A549 (cell line): Measurements from ENCODE around the gene TTC24. TPM values are rescaled to one million over a fixed set of nuclear protein-coding genes. Genes with fewer than 3 reads are reported as not detected.

Experiments used
- ATAC-seq, 2 experiments: fragments of 200-7000 bp in 1 of 2; fragments of >200 bp in 1 of 2; cut with Nextera tagmentation in 1 of 2; cut with Tn5 transposase in 1 of 2; 3 replicates each; pipeline versions ENCODE4 v1.8.0 to v1.9.1; 2018 to 2020; ENCODE audit warnings: mild to moderate bottlenecking in 1 of 2, moderate library complexity in 1 of 2
- CTCF ChIA-PET: fragments of 300-600 bp; sonication (Branson Sonifier 250); formaldehyde crosslinking; extraction: SDS; loops from one replicate; lab custom pipeline; 2021; ENCODE audit warnings: antibody characterized with exemption, inconsistent platforms; lab: Yijun Ruan, JAX
- POLR2A ChIA-PET: fragments of 350-600 bp; formaldehyde crosslinking; extraction: SDS; loops from one replicate; lab custom pipeline; 2021; ENCODE audit warnings: antibody characterized with exemption, inconsistent platforms; lab: Yijun Ruan, JAX
- DNase-seq, 2 experiments: peaks; one replicate each; pipeline versions ENCODE4 v3.0.0 to v3.0.0-alpha.2; 2011 to 2016; ENCODE audit warnings: low read depth in 1 of 2, low spot score in 1 of 2
- FAIRE-seq: peaks from 2 replicates; lab custom pipeline; 2011; peaks lifted over from hg19 to GRCh38; lab: Jason Lieb, UNC
- H3K27ac ChIP-seq, 2 experiments: fragments of >200 bp; sonication (Bioruptor Twin); formaldehyde crosslinking; 3 replicates each; pipeline ENCODE4 v1.5.1; 2016 to 2017
- H3K4me1 ChIP-seq: fragments of >200 bp; sonication (Bioruptor Twin); formaldehyde crosslinking; 3 replicates; pipeline ENCODE4 v1.6.1; 2016
- H3K4me2 ChIP-seq: fragments of >200 bp; sonication (Bioruptor Twin); formaldehyde crosslinking; 3 replicates; pipeline ENCODE4 v1.6.1; 2016
- H3K4me3 ChIP-seq: fragments of >200 bp; sonication (Bioruptor Twin); formaldehyde crosslinking; 3 replicates; pipeline ENCODE4 v1.5.1; 2016
- H3K9me3 ChIP-seq: fragments of >200 bp; sonication (Bioruptor Twin); formaldehyde crosslinking; 3 replicates; pipeline ENCODE4 v1.6.1; 2016
- ATOH8 ChIP-seq: fragments of 250-450 bp; sonication (Bioruptor Pico); IDR thresholded peaks from 2 replicates; pipeline ENCODE4 v1.5.0; 2020; ENCODE audit warnings: low read depth, mild to moderate bottlenecking, moderate library complexity
- CBX2 ChIP-seq: fragments of 200-600 bp; sonication (generic); IDR thresholded peaks from 2 replicates; pipeline ENCODE4 v1.6.1; 2016; ENCODE audit warnings: low read depth, mild to moderate bottlenecking, borderline replicate concordance
- CEBPB ChIP-seq, 2 experiments: fragments of >200 bp in 1 of 2; sonication (Bioruptor Twin) in 1 of 2; formaldehyde crosslinking in 1 of 2; IDR thresholded peaks; 2 replicates each; pipeline ENCODE4 v1.6.1; 2012 to 2016
- CHD4 ChIP-seq: fragments of 200-600 bp; sonication (generic); IDR thresholded peaks from 2 replicates; pipeline ENCODE4 v1.6.1; 2016; ENCODE audit warnings: antibody characterized with exemption, mild to moderate bottlenecking, borderline replicate concordance
- E2F6 ChIP-seq: IDR thresholded peaks from 2 replicates; pipeline ENCODE4 v1.6.1; 2012; ENCODE audit warnings: low read depth, borderline replicate concordance
- EHMT2 ChIP-seq: fragments of 200-600 bp; sonication (generic); IDR thresholded peaks from 2 replicates; pipeline ENCODE4 v1.6.1; 2016; ENCODE audit warnings: antibody characterized with exemption, low read depth, mild to moderate bottlenecking, moderate library complexity
- ESRRA ChIP-seq: fragments of 150-350 bp; IDR thresholded peaks from 2 replicates; pipeline ENCODE4 v1.6.1; 2014; ENCODE audit warnings: mild to moderate bottlenecking, low read length, borderline replicate concordance
- FOSB ChIP-seq: fragments of 250-450 bp; sonication (Bioruptor Pico); IDR thresholded peaks from 2 replicates; pipeline ENCODE4 v1.5.0; 2020; ENCODE audit warnings: mild to moderate bottlenecking, moderate library complexity
- HMGXB4 ChIP-seq: fragments of 250-450 bp; sonication (Bioruptor Pico); IDR thresholded peaks from 2 replicates; pipeline ENCODE4 v1.5.0; 2021; ENCODE audit warnings: mild to moderate bottlenecking, moderate library complexity, borderline replicate concordance
- JUNB ChIP-seq: fragments of >200 bp; sonication (Bioruptor Twin); formaldehyde crosslinking; IDR thresholded peaks from 2 replicates; pipeline ENCODE4 v1.6.1; 2016
- KDM1A ChIP-seq: fragments of 200-600 bp; sonication (generic); IDR thresholded peaks from 2 replicates; pipeline ENCODE4 v1.6.1; 2016; ENCODE audit warnings: low read depth, mild to moderate bottlenecking
- MAZ ChIP-seq: fragments of 150-350 bp; IDR thresholded peaks from 2 replicates; pipeline ENCODE4 v1.6.1; 2014; ENCODE audit warnings: antibody characterized with exemption, low read depth, low read length, borderline replicate concordance
- NFE2L2 ChIP-seq: fragments of 150-350 bp; conservative IDR thresholded peaks from 2 replicates; pipeline ENCODE4 v1.6.1; 2014; ENCODE audit warnings: low read length
- PBX3 ChIP-seq: IDR thresholded peaks from 2 replicates; pipeline ENCODE4 v1.6.1; 2012
- PHF8 ChIP-seq: fragments of 200-600 bp; sonication (generic); IDR thresholded peaks from 2 replicates; pipeline ENCODE4 v1.6.1; 2016; ENCODE audit warnings: low read depth, mild to moderate bottlenecking, antibody characterized with exemption, moderate library complexity, borderline replicate concordance
- USF2 ChIP-seq: fragments of 450-650 bp; IDR thresholded peaks from 2 replicates; pipeline ENCODE4 v1.6.1; 2014; ENCODE audit warnings: antibody characterized with exemption
- ZC3H11A ChIP-seq: fragments of 450-650 bp; IDR thresholded peaks from 2 replicates; pipeline ENCODE4 v1.6.1; 2014; ENCODE audit warnings: antibody characterized with exemption, mild to moderate bottlenecking
- ZFP36 ChIP-seq: fragments of 450-650 bp; IDR thresholded peaks from 2 replicates; pipeline ENCODE4 v1.6.1; 2014; ENCODE audit warnings: borderline replicate concordance; ENCODE audit not compliant: partially characterized antibody
- WGBS: methylation state at CpG from one replicate; pipeline ENCODE4 v1.1.6; 2017; ENCODE audit errors: missing lambda C conversion rate; 5-methylcytosine and 5-hydroxymethylcytosine counted together
- polyA plus RNA-seq, 4 experiments: library from polyadenylated mRNA; depleted of rRNA in 3 of 4; stranded (reverse); fragments of >200 nt; fragmentation: RNase III in 1 of 4; extraction: RNeasy Plus Mini Kit Qiagen cat#74134 plus additional on column Dnase treatment in 1 of 4; gene quantifications; 2 replicates in 3 of 4; 3 replicates in 1 of 4; pipeline ENCODE4 v1.2.3, GENCODE V29; 2011 to 2017
- TF ChIP-seq, protein P1 (sequence below): fragments of >200 bp; sonication (Bioruptor Twin); formaldehyde crosslinking; IDR thresholded peaks from 2 replicates; pipeline ENCODE4 v1.6.1; 2016
- TF ChIP-seq, protein P2 (sequence below): fragments of 150-350 bp; IDR thresholded peaks from 2 replicates; pipeline ENCODE4 v1.6.1; 2014; ENCODE audit warnings: low read depth, mild to moderate bottlenecking, low read length

The TTC24 gene
- polyA plus RNA-seq, 2 of the 4 experiments (the other 2 are of a cell fraction) = not detected

GRCh38 chr1:156590326-156591180 is 11.0 kb downstream of the TTC24 start:
- CTCF ChIA-PET = interaction anchor here (0.6 to 12.5 kb wide), 12 partner anchors 9 to 205 kb away, joined by 3 to 135 read pairs (median 5); partner anchors contain the start of genes NES and TTC24
- peak overlapping the region; percentile 87 for H3K4me2 ChIP-seq
- TF ChIP-seq ESRRA (no peak), ZC3H11A (no peak), MAZ (no peak), CEBPB (IDR thresholded peaks at IDR 0.05) (no peak), KDM1A (no peak), USF2 (no peak), ATOH8 (CRISPR knock-in tag) (no peak), CBX2 (no peak), PHF8 (no peak), NFE2L2 (no peak), CHD4 (no peak), E2F6 (no peak), JUNB (no peak), FOSB (no peak), ZFP36 (no peak), EHMT2 (no peak), HMGXB4 (CRISPR knock-in tag) (no peak), PBX3 (no peak)
- TF ChIP-seq, protein P1, sequence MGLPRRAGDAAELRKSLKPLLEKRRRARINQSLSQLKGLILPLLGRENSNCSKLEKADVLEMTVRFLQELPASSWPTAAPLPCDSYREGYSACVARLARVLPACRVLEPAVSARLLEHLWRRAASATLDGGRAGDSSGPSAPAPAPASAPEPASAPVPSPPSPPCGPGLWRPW = no peak
- TF ChIP-seq, protein P2, sequence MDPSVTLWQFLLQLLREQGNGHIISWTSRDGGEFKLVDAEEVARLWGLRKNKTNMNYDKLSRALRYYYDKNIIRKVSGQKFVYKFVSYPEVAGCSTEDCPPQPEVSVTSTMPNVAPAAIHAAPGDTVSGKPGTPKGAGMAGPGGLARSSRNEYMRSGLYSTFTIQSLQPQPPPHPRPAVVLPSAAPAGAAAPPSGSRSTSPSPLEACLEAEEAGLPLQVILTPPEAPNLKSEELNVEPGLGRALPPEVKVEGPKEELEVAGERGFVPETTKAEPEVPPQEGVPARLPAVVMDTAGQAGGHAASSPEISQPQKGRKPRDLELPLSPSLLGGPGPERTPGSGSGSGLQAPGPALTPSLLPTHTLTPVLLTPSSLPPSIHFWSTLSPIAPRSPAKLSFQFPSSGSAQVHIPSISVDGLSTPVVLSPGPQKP = no peak
- TF ChIP-seq, all 56 proteins: peak for 0
- FAIRE-seq (no peak), ATAC-seq (no peak), DNase-seq (no peak)
- no peaks in the 10 kb centered on the region for H3K9me3 ChIP-seq
- WGBS = 92% methylated on average over 10 of the region's 10 CpGs
- H3K4me3 ChIP-seq = peak overlapping the region; percentile 72
- H3K27ac ChIP-seq = peak overlapping the region; percentile 94 to 98
- H3K4me1 ChIP-seq = peaks cover 10% of the 10 kb centered on the region; the same call in 2 of the 3 replicates
- POLR2A ChIA-PET = interaction anchor here (0.6 to 2.5 kb wide), 7 partner anchors 10 to 133 kb away, joined by 3 to 18 read pairs (median 6); partner anchors contain the start of genes GPATCH4 and MEF2D
